Measurements from ENCODE around the gene FPR1.

Gene FPR1

GRCh38 chr19:51771376-51772130 is 19.9 kb upstream of the FPR1 start:
- ATAC-seq (ENCODE audit: insufficient read depth, low read depth), result no peak
- Histone ChIP-seq H3K4me1 (ENCODE audit: insufficient read depth, low read length) (no peaks in the 10 kb centered on the region), H2AFZ (ENCODE audit: low read depth, low read length) (no peak overlapping the region), H4K20me1 (ENCODE audit: insufficient read depth, low read length) (no peaks in the 10 kb centered on the region), H3K9ac (ENCODE audit: low read depth, low read length) (no peak overlapping the region), H3K79me2 (ENCODE audit: insufficient read depth, low read length) (no peaks in the 10 kb centered on the region), H3K4me2 (ENCODE audit: insufficient read depth, low read length) (no peak overlapping the region), H3K36me3 (ENCODE audit: insufficient read depth, low read length) (no peaks in the 10 kb centered on the region), H3K4me3 (ENCODE audit: low read depth in 1 of 2, low read length in 2 of 2) (no peak overlapping the region), H3K27me3 (ENCODE audit: insufficient read depth, low read length, poor library complexity) (peaks cover 12% of the 10 kb centered on the region), H3K9me3 (ENCODE audit: insufficient read depth, low read length, severe bottlenecking) (no peaks in the 10 kb centered on the region), H3K27ac (ENCODE audit: low read length) (no peak overlapping the region)
- TF ChIP-seq EZH2 (IDR thresholded peaks at IDR 0.05; ENCODE audit: borderline replicate concordance, low read depth, low read length, severe bottlenecking) (no peak), CTCF (IDR thresholded peaks at IDR 0.05; ENCODE audit: borderline replicate concordance, extremely low read depth, low read length, poor library complexity, severe bottlenecking) (no peak)
- DNase-seq, result no peak

- DNase-seq (no peak), ATAC-seq (ENCODE audit: insufficient read depth, low read depth) (no peak)
- TF ChIP-seq EZH2 (IDR thresholded peaks at IDR 0.05; ENCODE audit: borderline replicate concordance, low read depth, low read length, severe bottlenecking) (no peak), CTCF (IDR thresholded peaks at IDR 0.05; ENCODE audit: borderline replicate concordance, extremely low read depth, low read length, poor library complexity, severe bottlenecking) (no peak)
- H3K4me2 ChIP-seq (ENCODE audit: insufficient read depth, low read length), result no peak overlapping the region
- H2AFZ ChIP-seq (ENCODE audit: low read depth, low read length), result no peak overlapping the region
- no peaks in the 10 kb centered on the region for H3K36me3 ChIP-seq (ENCODE audit: insufficient read depth, low read length)
- no peak overlapping the region for H3K9ac ChIP-seq (ENCODE audit: low read depth, low read length)
- no peaks in the 10 kb centered on the region for H3K4me1 ChIP-seq (ENCODE audit: insufficient read depth, low read length)
- no peaks in the 10 kb centered on the region for H4K20me1 ChIP-seq (ENCODE audit: insufficient read depth, low read length)
- H3K27ac ChIP-seq (ENCODE audit: low read length), result no peak overlapping the region
- H3K9me3 ChIP-seq (ENCODE audit: insufficient read depth, low read length, severe bottlenecking), result no peaks in the 10 kb centered on the region
- H3K27me3 ChIP-seq (ENCODE audit: insufficient read depth, low read length, poor library complexity), result peaks cover 3% of the 10 kb centered on the region
- H3K4me3 ChIP-seq (ENCODE audit: low read depth in 1 of 2, low read length in 2 of 2), result no peak overlapping the region
- H3K79me2 ChIP-seq (ENCODE audit: insufficient read depth, low read length), result no peaks in the 10 kb centered on the region
Measured at GRCh38 chr19:51766461-51766860, 14.8 kb upstream of the FPR1 start.

GRCh38 chr19:51765086-51765485 is 13.4 kb upstream of the FPR1 start:
- ATAC-seq (ENCODE audit: insufficient read depth, low read depth) (no peak), DNase-seq (no peak)
- no peak overlapping the region for H3K9ac ChIP-seq (ENCODE audit: low read depth, low read length)
- no peaks in the 10 kb centered on the region for H3K36me3 ChIP-seq (ENCODE audit: insufficient read depth, low read length)
- TF ChIP-seq CTCF (IDR thresholded peaks at IDR 0.05; ENCODE audit: borderline replicate concordance, extremely low read depth, low read length, poor library complexity, severe bottlenecking), result no peak
- TF ChIP-seq EZH2 (IDR thresholded peaks at IDR 0.05; ENCODE audit: borderline replicate concordance, low read depth, low read length, severe bottlenecking), result no peak
- no peak overlapping the region for H3K4me3 ChIP-seq (ENCODE audit: low read depth in 1 of 2, low read length in 2 of 2)
- no peaks in the 10 kb centered on the region for H3K27me3 ChIP-seq (ENCODE audit: insufficient read depth, low read length, poor library complexity)
- no peak overlapping the region for H3K4me2 ChIP-seq (ENCODE audit: insufficient read depth, low read length)
- no peaks in the 10 kb centered on the region for H3K4me1 ChIP-seq (ENCODE audit: insufficient read depth, low read length)
- no peaks in the 10 kb centered on the region for H3K79me2 ChIP-seq (ENCODE audit: insufficient read depth, low read length)
- H2AFZ ChIP-seq (ENCODE audit: low read depth, low read length), result no peak overlapping the region
- no peaks in the 10 kb centered on the region for H4K20me1 ChIP-seq (ENCODE audit: insufficient read depth, low read length)
- no peak overlapping the region for H3K27ac ChIP-seq (ENCODE audit: low read length)
- no peaks in the 10 kb centered on the region for H3K9me3 ChIP-seq (ENCODE audit: insufficient read depth, low read length, severe bottlenecking)
